ENCODE results near the gene GDI2. TPM values are rescaled to one million over a fixed set of nuclear protein-coding genes. Genes with fewer than 3 reads are reported as not detected.

The GDI2 gene
- total RNA-seq, 2 experiments from 2014 or later = 78.1 to 82.3 TPM

- Mint-ChIP-seq H3K27ac (peak overlapping the region; percentile 33), H3K27me3 (no peaks in the 10 kb centered on the region), H3K36me3 (ENCODE audit: low read depth) (peaks cover 90% of the 10 kb centered on the region), H3K9me3 (no peaks in the 10 kb centered on the region), H3K4me1 (ENCODE audit: low read depth) (peaks cover 19% of the 10 kb centered on the region), H3K4me3 (no peak overlapping the region)
- no peak overlapping the region for H3K4me3 ChIP-seq (ENCODE audit: low read length)
- no peaks in the 10 kb centered on the region for H3K27me3 ChIP-seq (ENCODE audit: control insufficient read depth in 1 of 2, insufficient read depth in 2 of 2, low read length in 2 of 2)
- intact Hi-C loops (cut with DNase I, micrococcal nuclease) = no loop called here
- H3K36me3 ChIP-seq (ENCODE audit: insufficient read depth, low read length) = peaks cover 82% of the 10 kb centered on the region
- CTCF ChIA-PET = no interaction called here
- no peak for TF ChIP-seq CTCF (IDR thresholded peaks at IDR 0.05)
- no peak for DNase-seq
- POLR2A ChIA-PET = no interaction called here
- H3K27ac ChIP-seq (ENCODE audit: low read depth in 1 of 2, low read length in 2 of 2) = no peak overlapping the region
- no peaks in the 10 kb centered on the region for H3K9me3 ChIP-seq (ENCODE audit: control insufficient read depth in 1 of 2, insufficient read depth in 1 of 2, low read length in 2 of 2)
- H3K4me1 ChIP-seq (ENCODE audit: insufficient read depth, low read length) = no peaks in the 10 kb centered on the region
- ATAC-seq (ENCODE audit: poor library complexity) = no peak
Observed at GRCh38 chr10:5744849-5745248, 68.4 kb downstream of the GDI2 start.

GRCh38 chr10:5743736-5744135 is 69.5 kb downstream of the GDI2 start:
- Mint-ChIP-seq H3K9me3 (no peaks in the 10 kb centered on the region), H3K4me3 (no peak overlapping the region), H3K27ac (no peak overlapping the region), H3K4me1 (ENCODE audit: low read depth) (peaks cover 19% of the 10 kb centered on the region), H3K36me3 (ENCODE audit: low read depth) (peaks cover 87% of the 10 kb centered on the region), H3K27me3 (no peaks in the 10 kb centered on the region)
- no peak for TF ChIP-seq CTCF (IDR thresholded peaks at IDR 0.05)
- intact Hi-C loops (cut with DNase I, micrococcal nuclease) = no loop called here
- no peaks in the 10 kb centered on the region for H3K4me1 ChIP-seq (ENCODE audit: insufficient read depth, low read length)
- no peaks in the 10 kb centered on the region for H3K9me3 ChIP-seq (ENCODE audit: control insufficient read depth in 1 of 2, insufficient read depth in 1 of 2, low read length in 2 of 2)
- no peak for DNase-seq
- H3K36me3 ChIP-seq (ENCODE audit: insufficient read depth, low read length) = peaks cover 82% of the 10 kb centered on the region
- POLR2A ChIA-PET = no interaction called here
- no peak overlapping the region for H3K4me3 ChIP-seq (ENCODE audit: low read length)
- CTCF ChIA-PET = no interaction called here
- no peak for ATAC-seq (ENCODE audit: poor library complexity)
- no peak overlapping the region for H3K27ac ChIP-seq (ENCODE audit: low read depth in 1 of 2, low read length in 2 of 2)
- no peaks in the 10 kb centered on the region for H3K27me3 ChIP-seq (ENCODE audit: control insufficient read depth in 1 of 2, insufficient read depth in 2 of 2, low read length in 2 of 2)

- intact Hi-C loops (cut with DNase I, micrococcal nuclease) = no loop called here
- no peak overlapping the region for H3K4me3 ChIP-seq (ENCODE audit: low read length)
Observed at GRCh38 chr10:5742116-5742515, 71.1 kb downstream of the GDI2 start.

More at GRCh38 chr10:5742116-5742515, 71.1 kb downstream of the GDI2 start:
- Mint-ChIP-seq H3K4me3 (no peak overlapping the region), H3K27me3 (no peaks in the 10 kb centered on the region), H3K9me3 (no peaks in the 10 kb centered on the region), H3K4me1 (ENCODE audit: low read depth) (peaks cover 19% of the 10 kb centered on the region), H3K36me3 (ENCODE audit: low read depth) (peaks cover 86% of the 10 kb centered on the region), H3K27ac (no peak overlapping the region)
- CTCF ChIA-PET = no interaction called here
- Histone ChIP-seq H3K27me3 (ENCODE audit: control insufficient read depth in 1 of 2, insufficient read depth in 2 of 2, low read length in 2 of 2) (no peaks in the 10 kb centered on the region), H3K4me1 (ENCODE audit: insufficient read depth, low read length) (no peaks in the 10 kb centered on the region), H3K9me3 (ENCODE audit: control insufficient read depth in 1 of 2, insufficient read depth in 1 of 2, low read length in 2 of 2) (no peaks in the 10 kb centered on the region), H3K27ac (ENCODE audit: low read depth in 1 of 2, low read length in 2 of 2) (no peak overlapping the region), H3K36me3 (ENCODE audit: insufficient read depth, low read length) (peaks cover 71% of the 10 kb centered on the region)
- no peak for DNase-seq
- POLR2A ChIA-PET = no interaction called here
- no peak for ATAC-seq (ENCODE audit: poor library complexity)
- TF ChIP-seq CTCF (IDR thresholded peaks at IDR 0.05) = no peak

All from CD4-positive, alpha-beta T cell (primary cell).